ENCODE results near the gene CLIC1.

- TF ChIP-seq EP300 (IDR thresholded peaks at IDR 0.05; ENCODE audit: borderline replicate concordance) (no peak), RAD21 (IDR thresholded peaks at IDR 0.05; ENCODE audit: low read depth) (no peak), TAF1 (IDR thresholded peaks at IDR 0.05; ENCODE audit: low read depth) (no peak), ZBTB7A (IDR thresholded peaks at IDR 0.05; ENCODE audit: low read depth) (no peak), YY1 (IDR thresholded peaks at IDR 0.05; ENCODE audit: low read depth) (no peak), TCF12 (IDR thresholded peaks at IDR 0.05; ENCODE audit: low read depth) (no peak), CREB1 (IDR thresholded peaks at IDR 0.05; ENCODE audit: low read depth) (no peak), TEAD4 (IDR thresholded peaks at IDR 0.05) (no peak), EGR1 (IDR thresholded peaks at IDR 0.05) (no peak), REST (IDR thresholded peaks at IDR 0.05; ENCODE audit: low read depth) (no peak), MAX (IDR thresholded peaks at IDR 0.05) (no peak), USF1 (IDR thresholded peaks at IDR 0.05) (no peak)
Measured at GRCh38 chr6:31705931-31706330, 30.4 kb downstream of the CLIC1 start.
